Activated CD8-positive, alpha-beta T cell treated with anti-CD3 and anti-CD28 coated beads for 36 hours (primary cell): ENCODE data around the gene MAPK1. TPM values are rescaled to one million over a fixed set of nuclear protein-coding genes. Genes with fewer than 3 reads are reported as not detected.
"Not testable (repeated sequence)": the region's sequence is repeated elsewhere in the genome, so short reads cannot be mapped to it uniquely, and the experiment has no call there.

Experiments
- ATAC-seq: fragments of 200-7000 bp; cut with Tn5 transposase; one replicate; pipeline ENCODE4 v1.10.0; 2021; ENCODE audit warnings: mild to moderate bottlenecking, moderate library complexity
- CTCF ChIA-PET: fragments of 350-600 bp; sonication (Branson Sonifier 250); formaldehyde crosslinking; loops from one replicate; lab custom pipeline; 2021; ENCODE audit warnings: antibody characterized with exemption; lab: Charles Lee
- POLR2A ChIA-PET: fragments of 350-600 bp; sonication (Branson Sonifier 250); formaldehyde crosslinking; loops from one replicate; lab custom pipeline; 2021; ENCODE audit warnings: antibody characterized with exemption; lab: Charles Lee
- DNase-seq: peaks from one replicate; pipeline ENCODE4 v3.0.0-alpha.2; 2020
- H3K27ac Mint-ChIP-seq: one replicate; pipeline ENCODE4 v1.8.0; 2021; ENCODE audit warnings: mild to moderate bottlenecking, mixed read lengths
- H3K27me3 Mint-ChIP-seq: one replicate; pipeline ENCODE4 v1.8.0; 2021; ENCODE audit warnings: mixed read lengths
- H3K36me3 Mint-ChIP-seq: one replicate; pipeline ENCODE4 v1.8.0; 2021; ENCODE audit warnings: low read depth, mixed read lengths
- H3K4me1 Mint-ChIP-seq: one replicate; pipeline ENCODE4 v1.8.0; 2021; ENCODE audit warnings: low read depth, mixed read lengths
- H3K4me3 Mint-ChIP-seq: one replicate; pipeline ENCODE4 v1.8.0; 2021; ENCODE audit warnings: mild to moderate bottlenecking, moderate library complexity, mixed read lengths
- H3K9me3 Mint-ChIP-seq: one replicate; pipeline ENCODE4 v1.8.0; 2021; ENCODE audit warnings: mixed read lengths
- intact Hi-C: fragments of 100-400 bp; cut with micrococcal nuclease; formaldehyde crosslinking; loops from one replicate; pipeline ENCODE4 v1.10.0; 2022
- total RNA-seq, 2 experiments: library from RNA; stranded (reverse); gene quantifications; one replicate each; pipeline ENCODE4 v1.2.3, GENCODE V29; 2021
- TF ChIP-seq, protein P1 (sequence below): fragments of 200-600 bp; IDR thresholded peaks from one replicate; pipeline ENCODE4 v1.8.0; 2022; ENCODE audit warnings: antibody characterized with exemption, mild to moderate bottlenecking

The MAPK1 gene
- total RNA-seq, 2 experiments from 2014 or later = 87.1 to 93.4 TPM

DNA sequence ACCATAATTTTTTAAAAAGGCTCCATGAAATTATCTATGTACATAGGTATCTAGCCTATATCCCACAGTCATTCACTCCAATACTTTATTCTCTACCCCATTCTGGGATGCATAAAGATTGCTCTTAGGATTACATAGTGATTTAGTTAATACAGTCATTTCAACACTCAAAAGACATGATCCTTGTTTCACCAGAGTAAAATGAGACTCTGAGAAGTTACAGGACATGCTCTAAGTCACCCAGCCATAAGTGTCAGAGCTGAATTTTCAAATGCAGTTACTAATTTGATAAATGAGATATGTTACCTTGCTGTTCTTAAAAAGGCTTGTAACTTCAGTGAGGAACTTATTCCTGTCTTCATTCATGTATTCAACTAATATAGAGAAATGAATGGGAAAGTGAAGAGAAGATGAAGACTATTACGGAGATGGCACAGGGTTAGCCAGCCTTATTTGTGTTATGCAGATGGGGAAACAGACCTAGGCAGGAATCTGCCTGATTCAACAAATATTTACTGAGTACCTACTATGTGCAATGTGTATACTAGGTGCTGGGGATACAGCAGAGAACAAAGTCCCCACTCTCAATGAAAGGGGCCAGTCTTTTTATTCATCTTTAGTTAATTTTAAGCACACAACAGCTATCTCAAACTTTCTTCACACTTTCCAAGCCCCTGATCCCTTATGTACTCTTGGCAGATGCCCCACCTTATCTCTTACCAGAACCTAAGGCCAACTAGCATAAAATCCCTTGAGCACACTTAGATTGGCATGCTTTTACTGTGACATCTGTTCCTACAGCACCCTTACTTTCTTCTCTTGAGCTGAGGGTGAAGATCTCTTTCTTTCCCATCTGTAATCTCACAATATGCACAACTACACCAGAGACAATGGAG, 21.6 kb downstream of the MAPK1 start:
- DNase-seq = no peak
- POLR2A ChIA-PET = no interaction called here
- peaks cover 13% of the 10 kb centered on the region for H3K36me3 Mint-ChIP-seq
- H3K9me3 Mint-ChIP-seq = peaks cover 2% of the 10 kb centered on the region
- TF ChIP-seq, protein P1, sequence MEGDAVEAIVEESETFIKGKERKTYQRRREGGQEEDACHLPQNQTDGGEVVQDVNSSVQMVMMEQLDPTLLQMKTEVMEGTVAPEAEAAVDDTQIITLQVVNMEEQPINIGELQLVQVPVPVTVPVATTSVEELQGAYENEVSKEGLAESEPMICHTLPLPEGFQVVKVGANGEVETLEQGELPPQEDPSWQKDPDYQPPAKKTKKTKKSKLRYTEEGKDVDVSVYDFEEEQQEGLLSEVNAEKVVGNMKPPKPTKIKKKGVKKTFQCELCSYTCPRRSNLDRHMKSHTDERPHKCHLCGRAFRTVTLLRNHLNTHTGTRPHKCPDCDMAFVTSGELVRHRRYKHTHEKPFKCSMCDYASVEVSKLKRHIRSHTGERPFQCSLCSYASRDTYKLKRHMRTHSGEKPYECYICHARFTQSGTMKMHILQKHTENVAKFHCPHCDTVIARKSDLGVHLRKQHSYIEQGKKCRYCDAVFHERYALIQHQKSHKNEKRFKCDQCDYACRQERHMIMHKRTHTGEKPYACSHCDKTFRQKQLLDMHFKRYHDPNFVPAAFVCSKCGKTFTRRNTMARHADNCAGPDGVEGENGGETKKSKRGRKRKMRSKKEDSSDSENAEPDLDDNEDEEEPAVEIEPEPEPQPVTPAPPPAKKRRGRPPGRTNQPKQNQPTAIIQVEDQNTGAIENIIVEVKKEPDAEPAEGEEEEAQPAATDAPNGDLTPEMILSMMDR = no peak
- no peak for ATAC-seq
- H3K27ac Mint-ChIP-seq = peak overlapping the region; percentile 46
- intact Hi-C loops = no loop called here
- H3K4me1 Mint-ChIP-seq = peaks cover 50% of the 10 kb centered on the region
- H3K4me3 Mint-ChIP-seq = no peak overlapping the region
- no peaks in the 10 kb centered on the region for H3K27me3 Mint-ChIP-seq
- CTCF ChIA-PET = no interaction called here

DNA sequence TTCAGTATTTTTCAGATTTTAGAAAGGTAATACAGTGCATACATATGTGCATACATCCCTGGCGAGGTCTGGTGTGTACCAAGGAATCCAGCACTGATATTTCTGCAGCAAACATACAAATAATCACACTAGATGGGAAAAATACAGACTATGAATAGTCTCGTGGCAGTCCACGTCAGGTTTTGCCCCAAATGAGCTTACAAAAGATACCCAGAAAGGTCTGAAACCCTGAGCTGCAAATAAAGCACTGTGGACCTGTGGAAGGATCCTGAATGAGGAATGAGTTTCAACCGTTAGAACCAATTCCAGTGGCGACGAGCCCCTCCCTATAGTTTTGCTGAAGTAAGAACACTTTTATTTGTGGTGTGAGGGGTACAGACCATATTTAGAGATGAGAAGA, 24.5 kb downstream of the MAPK1 start:
- peaks cover under 1% of the 10 kb centered on the region for H3K9me3 Mint-ChIP-seq
- no peaks in the 10 kb centered on the region for H3K27me3 Mint-ChIP-seq
- peaks cover 41% of the 10 kb centered on the region for H3K4me1 Mint-ChIP-seq
- TF ChIP-seq, protein P1 = no peak
- intact Hi-C loops = no loop called here
- ATAC-seq (no peak), DNase-seq (no peak)
- H3K4me3 Mint-ChIP-seq = no peak overlapping the region
- ChIA-PET POLR2A (interaction anchor here (0.8 to 1.2 kb wide), 2 partner anchors 12 to 18 kb away, joined by 3 read pairs; no protein-coding TSS in a partner anchor), CTCF (no interaction called here)
- no peak overlapping the region for H3K27ac Mint-ChIP-seq
- peaks cover 7% of the 10 kb centered on the region for H3K36me3 Mint-ChIP-seq

DNA sequence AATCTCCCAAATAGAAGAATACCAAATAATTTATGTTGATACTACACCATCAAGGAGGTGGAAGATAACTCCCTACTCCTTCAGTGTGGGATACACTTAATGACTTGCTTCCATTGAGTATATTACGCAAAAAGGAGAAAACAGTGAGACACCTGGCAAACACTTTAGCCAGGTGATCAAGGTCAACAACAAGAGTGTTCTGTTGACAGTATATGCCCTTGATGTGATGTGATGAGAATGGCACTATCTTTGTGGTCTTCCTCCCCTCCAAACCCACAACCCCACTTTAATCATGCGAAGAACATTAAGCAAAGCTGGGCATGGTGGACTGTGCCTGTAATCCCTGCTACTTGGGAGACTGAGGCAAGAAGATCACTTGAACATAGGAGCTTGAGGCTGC, 26.0 kb downstream of the MAPK1 start:
- H3K36me3 Mint-ChIP-seq = peaks cover 5% of the 10 kb centered on the region
- intact Hi-C loops = no loop called here
- H3K9me3 Mint-ChIP-seq = no peaks in the 10 kb centered on the region
- no peak overlapping the region for H3K27ac Mint-ChIP-seq
- no peaks in the 10 kb centered on the region for H3K27me3 Mint-ChIP-seq
- ATAC-seq = no peak
- TF ChIP-seq, protein P1 = no peak
- no peak overlapping the region for H3K4me3 Mint-ChIP-seq
- ChIA-PET POLR2A (interaction anchor here (1.2 to 1.3 kb wide), 4 partner anchors 9 to 34 kb away, joined by 3 read pairs; no protein-coding TSS in a partner anchor), CTCF (no interaction called here)
- H3K4me1 Mint-ChIP-seq = peaks cover 41% of the 10 kb centered on the region
- DNase-seq = no peak

DNA sequence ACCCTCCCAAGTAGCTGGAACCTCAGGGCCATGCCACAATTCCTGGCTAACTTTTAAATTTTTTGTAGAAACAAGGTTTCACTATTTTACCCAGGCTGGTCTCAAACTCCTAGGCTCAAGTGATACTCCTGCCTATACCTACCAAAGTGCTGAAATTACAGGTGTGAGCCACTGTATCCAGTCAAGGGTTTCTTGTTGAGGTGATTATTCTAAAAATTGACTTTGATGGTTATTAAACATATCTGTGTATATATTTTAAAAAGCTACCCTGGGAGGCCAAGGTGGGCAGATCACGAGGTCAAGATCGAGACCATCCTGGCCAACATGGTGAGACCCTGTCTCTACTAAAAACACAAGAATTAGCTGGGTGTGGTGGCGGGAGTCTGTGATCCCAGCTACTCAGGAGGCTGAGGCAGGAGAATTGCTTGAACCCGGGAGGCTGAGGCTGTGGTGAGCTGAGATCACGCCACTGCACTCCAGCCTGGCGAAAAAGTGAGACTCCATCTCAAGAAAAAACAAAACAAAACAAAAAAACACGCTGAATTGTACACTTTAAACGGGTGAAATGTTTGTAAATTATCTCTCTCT, 27.1 kb downstream of the MAPK1 start:
- Mint-ChIP-seq H3K4me3 (no peak overlapping the region), H3K9me3 (no peaks in the 10 kb centered on the region), H3K27me3 (no peaks in the 10 kb centered on the region), H3K36me3 (peaks cover 5% of the 10 kb centered on the region), H3K27ac (no peak overlapping the region), H3K4me1 (peaks cover 39% of the 10 kb centered on the region)
- ATAC-seq = no peak
- TF ChIP-seq, protein P1 = no peak
- DNase-seq = no peak
- POLR2A ChIA-PET = no interaction called here
- intact Hi-C loops = no loop called here
- CTCF ChIA-PET = interaction anchor here (1.6 kb wide), 1 partner anchor 69 kb away, joined by 4 read pairs; no protein-coding TSS in a partner anchor

DNA sequence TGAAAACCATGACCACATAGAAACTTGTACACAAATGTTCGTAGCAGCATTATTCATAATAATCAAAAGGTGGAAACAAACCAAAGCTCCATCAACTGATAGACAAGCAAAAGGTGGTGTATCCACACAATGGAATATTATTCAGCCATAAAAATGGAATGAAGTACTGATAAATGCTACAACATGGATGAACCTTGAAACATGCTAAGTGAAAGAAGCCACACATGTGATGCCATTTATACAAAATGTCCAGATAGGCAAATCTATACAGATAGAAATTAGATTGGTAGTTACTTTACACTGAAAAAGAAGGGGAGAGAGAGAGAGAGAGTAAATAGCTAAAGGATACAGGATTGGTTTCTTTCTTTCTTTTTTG, 27.7 kb downstream of the MAPK1 start:
- intact Hi-C loops = no loop called here
- H3K9me3 Mint-ChIP-seq = no peaks in the 10 kb centered on the region
- ChIA-PET POLR2A (no interaction called here), CTCF (interaction anchor here (1.6 kb wide), 2 partner anchors 52 to 68 kb away, joined by 4 to 6 read pairs; no protein-coding TSS in a partner anchor)
- no peaks in the 10 kb centered on the region for H3K27me3 Mint-ChIP-seq
- no peak overlapping the region for H3K4me3 Mint-ChIP-seq
- TF ChIP-seq, protein P1 = no peak
- H3K4me1 Mint-ChIP-seq = peaks cover 43% of the 10 kb centered on the region
- H3K36me3 Mint-ChIP-seq = peaks cover 5% of the 10 kb centered on the region
- no peak for ATAC-seq
- DNase-seq = no peak
- no peak overlapping the region for H3K27ac Mint-ChIP-seq

DNA sequence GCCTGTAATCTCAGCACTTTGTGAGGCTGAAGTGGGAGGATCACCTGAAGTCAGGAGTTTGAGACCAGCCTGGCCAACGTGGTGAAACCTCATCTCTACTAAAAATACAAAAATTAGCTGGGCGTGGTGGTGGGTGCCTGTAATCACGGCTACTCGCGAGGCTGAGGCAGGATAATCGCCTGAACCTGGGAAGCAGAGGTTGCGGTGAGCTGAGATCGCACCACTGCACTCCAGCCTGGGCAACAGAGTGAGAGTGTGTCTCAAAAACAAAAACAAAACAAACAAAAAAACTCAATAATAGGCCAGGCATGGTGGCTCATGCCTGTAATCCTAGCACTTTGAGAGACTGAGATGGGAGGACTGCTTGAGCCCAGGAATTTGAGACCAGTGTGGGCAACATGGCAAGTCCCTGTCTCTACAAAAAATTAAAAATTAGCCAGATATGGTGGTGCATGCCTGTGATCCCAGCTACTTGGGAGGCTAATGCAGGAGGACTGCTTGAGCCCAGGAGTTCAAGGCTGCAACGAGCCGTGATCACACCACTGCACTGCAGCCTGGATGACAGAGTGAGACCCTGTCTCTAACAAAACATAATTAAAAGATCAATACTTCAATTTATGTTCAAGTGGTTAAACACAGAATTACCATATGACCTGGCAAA, 28.2 kb downstream of the MAPK1 start:
- POLR2A ChIA-PET, H3K36me3 Mint-ChIP-seq, DNase-seq, H3K9me3 Mint-ChIP-seq, intact Hi-C loops, ATAC-seq, H3K4me3 Mint-ChIP-seq, H3K27me3 Mint-ChIP-seq, H3K27ac Mint-ChIP-seq: not testable (repeated sequence)
- CTCF ChIA-PET = interaction anchor here (1.2 to 1.6 kb wide), 3 partner anchors 51 to 68 kb away, joined by 3 to 6 read pairs (median 4); no protein-coding TSS in a partner anchor
- H3K4me1 Mint-ChIP-seq = peaks cover 42% of the 10 kb centered on the region
